LNCaP clone FGC (cell line): Measurements from ENCODE around the gene RPS5.
A peak's percentile ranks its signal among the peaks of the same experiment; 100 is the strongest.

ENCODE experiments used
- DNase-seq: peaks from one replicate; pipeline ENCODE4 v3.0.0-alpha.2; 2011; ENCODE audit warnings: low read depth
- H3K4me3 ChIP-seq: 2 replicates; pipeline ENCODE4 v1.5.1; 2011; ENCODE audit warnings: mild to moderate bottlenecking, low read depth, low read length, control low read depth
- CTCF ChIP-seq: IDR thresholded peaks from 2 replicates; pipeline ENCODE4 v1.5.1; 2012; ENCODE audit warnings: mild to moderate bottlenecking; ENCODE audit not compliant: control insufficient read depth, insufficient read depth; ENCODE audit errors: extremely low read depth

RPS5 gene

GRCh38 chr19:58397533-58398037, 10.5 kb downstream of the RPS5 start:
- H3K4me3 ChIP-seq = no peak overlapping the region
- TF ChIP-seq CTCF = no peak
- no peak for DNase-seq

GRCh38 chr19:58398087-58398486, 11.0 kb downstream of the RPS5 start:
- no peak overlapping the region for H3K4me3 ChIP-seq
- no peak for TF ChIP-seq CTCF
- no peak for DNase-seq

- no peak for TF ChIP-seq CTCF
- no peak overlapping the region for H3K4me3 ChIP-seq
- no peak for DNase-seq
Observed at GRCh38 chr19:58398545-58398944, 11.5 kb downstream of the RPS5 start.

GRCh38 chr19:58399903-58400302, 12.8 kb downstream of the RPS5 start:
- TF ChIP-seq CTCF = no peak
- H3K4me3 ChIP-seq = no peak overlapping the region
- DNase-seq = no peak

- no peak for TF ChIP-seq CTCF
- peak; percentile 46 for DNase-seq
- peak overlapping the region; percentile 76 for H3K4me3 ChIP-seq
Observed at GRCh38 chr19:58400316-58400915, 13.3 kb downstream of the RPS5 start.

GRCh38 chr19:58400916-58401839, 14.1 kb downstream of the RPS5 start:
- peak; percentile 18; the same call in 1 of the 2 replicates for TF ChIP-seq CTCF
- peak overlapping the region; percentile 76 for H3K4me3 ChIP-seq
- peak; percentile 98 for DNase-seq
